ENCODE data around the gene GIPC1.

GIPC1 gene

GRCh38 chr19:14494411-14494810, 1.5 kb downstream of the GIPC1 start:
- H3K27ac ChIP-seq: peak overlapping the region in 1 of 2 donors; percentile 67
- H3K4me3 ChIP-seq: peak overlapping the region in 1 of 2 donors; percentile 84
- no peaks in the 10 kb centered on the region for H3K27me3 ChIP-seq
- intact Hi-C loops (cut with DNase I; ENCODE audit: low total_unique reads): no loop called here
- peaks cover 0 to 39% (median 26%) of the 10 kb centered on the region in 4 donors for H3K4me1 ChIP-seq
- H3K36me3 ChIP-seq: peaks cover 7 to 35% (median 18%) of the 10 kb centered on the region in 3 donors
- DNase-seq: no peak
- TF ChIP-seq CTCF (IDR thresholded peaks at IDR 0.05): no peak
- H3K9me3 ChIP-seq: no peaks in the 10 kb centered on the region

GRCh38 chr19:14492756-14493337, 3.1 kb downstream of the GIPC1 start:
- Histone ChIP-seq H3K9me3 (no peaks in the 10 kb centered on the region), H3K27me3 (no peaks in the 10 kb centered on the region), H3K4me3 (no peak overlapping the region), H3K27ac (no peak overlapping the region), H3K4me1 (peaks cover 0 to 36% (median 26%) of the 10 kb centered on the region in 4 donors), H3K36me3 (peaks cover 22 to 50% (median 34%) of the 10 kb centered on the region in 3 donors)
- no peak for DNase-seq
- intact Hi-C loops (cut with DNase I; ENCODE audit: low total_unique reads): no loop called here
- no peak for TF ChIP-seq CTCF (IDR thresholded peaks at IDR 0.05)

- Histone ChIP-seq H3K9me3 (no peaks in the 10 kb centered on the region), H3K27ac (no peak overlapping the region), H3K27me3 (no peaks in the 10 kb centered on the region), H3K4me3 (no peak overlapping the region), H3K36me3 (peaks cover 25 to 84% (median 37%) of the 10 kb centered on the region in 3 donors), H3K4me1 (no peaks in the 10 kb centered on the region)
- TF ChIP-seq CTCF (IDR thresholded peaks at IDR 0.05): no peak
- no peak for DNase-seq
- intact Hi-C loops (cut with DNase I; ENCODE audit: low total_unique reads): no loop called here
Measured at GRCh38 chr19:14487370-14488125, 8.4 kb downstream of the GIPC1 start.

GRCh38 chr19:14482172-14482941, 13.6 kb downstream of the GIPC1 start:
- no peak for DNase-seq

More at GRCh38 chr19:14482172-14482941, 13.6 kb downstream of the GIPC1 start:
- Histone ChIP-seq H3K27ac (no peak overlapping the region), H3K4me1 (no peaks in the 10 kb centered on the region), H3K36me3 (peaks cover 25 to 83% (median 47%) of the 10 kb centered on the region in 3 donors), H3K4me3 (no peak overlapping the region), H3K9me3 (no peaks in the 10 kb centered on the region), H3K27me3 (no peaks in the 10 kb centered on the region)
- TF ChIP-seq CTCF (IDR thresholded peaks at IDR 0.05): no peak
- intact Hi-C loops (cut with DNase I; ENCODE audit: low total_unique reads): no loop called here
